ENCODE results near the gene THRB.
"Not testable (repeated sequence)": the region's sequence is repeated elsewhere in the genome, so short reads cannot be mapped to it uniquely, and the experiment has no call there.

THRB gene

GRCh38 chr3:24136624-24137310 lies 357.9 kb downstream of the THRB start:
- no peak for DNase-seq

GRCh38 chr3:24135280-24135679 lies 359.4 kb downstream of the THRB start:
- no peak for DNase-seq

DNA sequence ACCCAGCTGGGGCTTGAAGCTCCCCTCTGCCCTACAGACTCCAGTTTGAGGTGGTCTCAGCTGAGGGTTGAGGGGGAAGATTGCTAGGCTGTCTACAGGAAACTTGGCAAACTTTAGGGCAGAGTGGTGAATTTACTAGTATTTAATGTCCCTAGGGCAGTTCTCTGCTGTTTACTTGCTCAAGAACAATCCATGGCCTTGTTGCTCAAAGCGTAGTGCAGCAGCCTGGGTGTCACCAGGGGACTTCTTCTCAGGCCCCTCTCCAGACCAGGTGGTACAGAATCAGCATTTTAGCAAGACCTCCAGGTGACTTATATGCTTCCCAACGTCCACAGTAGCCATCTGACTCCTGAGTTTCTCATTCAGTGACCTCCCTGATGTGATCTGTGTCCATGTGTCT lies 360.7 kb downstream of the THRB start:
- DNase-seq = no peak

DNA sequence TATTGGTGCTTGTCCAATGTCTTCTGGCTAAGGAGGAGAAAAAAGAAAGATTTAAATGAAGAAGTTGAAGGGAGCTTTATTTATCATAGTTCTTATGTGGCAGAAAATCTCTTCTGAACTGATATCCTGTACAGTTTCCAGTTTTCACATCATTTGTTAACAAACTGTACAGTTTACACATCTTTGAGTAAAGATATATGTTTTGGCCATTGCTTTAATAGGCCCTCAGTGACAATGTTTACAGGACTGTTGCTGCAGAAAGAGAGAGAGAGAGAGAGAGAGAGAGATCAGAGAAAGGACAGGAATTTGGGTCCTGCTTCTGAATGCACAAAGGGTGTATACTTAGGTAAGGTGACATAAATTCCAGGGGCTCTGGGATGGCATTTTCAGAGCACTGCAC lies 361.2 kb downstream of the THRB start:
- DNase-seq = no peak

- no peak for DNase-seq
These were observed 365.1 kb downstream of the THRB start for GRCh38 chr3:24129549-24129948.

- DNase-seq = no peak
These were observed 366.2 kb downstream of the THRB start for GRCh38 chr3:24128199-24129005.

GRCh38 chr3:24123596-24123995 lies 371.1 kb downstream of the THRB start:
- DNase-seq = no peak

GRCh38 chr3:24120434-24120833 lies 374.2 kb downstream of the THRB start:
- DNase-seq = no peak

DNA sequence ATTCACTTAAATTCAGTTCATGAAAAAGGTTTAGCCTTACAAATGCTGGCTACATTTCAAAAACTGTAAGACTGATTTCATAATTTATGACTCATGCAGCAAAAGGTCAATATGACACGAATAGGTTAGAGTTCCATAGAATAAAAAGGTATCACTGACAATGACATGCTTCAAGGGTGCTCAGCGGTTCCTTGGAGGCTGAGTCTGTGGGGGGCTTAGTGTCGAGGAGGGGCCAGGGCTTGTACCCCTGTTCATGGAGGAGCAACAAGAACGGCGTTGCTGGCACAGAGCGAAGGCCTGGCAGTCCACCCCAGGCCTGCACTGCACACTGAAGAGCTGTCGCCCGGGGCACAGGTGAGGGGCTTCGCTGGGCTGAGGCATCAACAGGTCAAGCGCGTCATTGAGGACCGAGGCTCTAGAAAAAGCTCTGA lies 375.3 kb downstream of the THRB start:
- no peak for DNase-seq

- DNase-seq = no peak
These were observed 377.1 kb downstream of the THRB start for GRCh38 chr3:24117508-24117907.

GRCh38 chr3:24111711-24112110 lies 382.9 kb downstream of the THRB start:
- DNase-seq = no peak

- DNase-seq = no peak
These were observed 384.6 kb downstream of the THRB start for GRCh38 chr3:24110051-24110450.

DNA sequence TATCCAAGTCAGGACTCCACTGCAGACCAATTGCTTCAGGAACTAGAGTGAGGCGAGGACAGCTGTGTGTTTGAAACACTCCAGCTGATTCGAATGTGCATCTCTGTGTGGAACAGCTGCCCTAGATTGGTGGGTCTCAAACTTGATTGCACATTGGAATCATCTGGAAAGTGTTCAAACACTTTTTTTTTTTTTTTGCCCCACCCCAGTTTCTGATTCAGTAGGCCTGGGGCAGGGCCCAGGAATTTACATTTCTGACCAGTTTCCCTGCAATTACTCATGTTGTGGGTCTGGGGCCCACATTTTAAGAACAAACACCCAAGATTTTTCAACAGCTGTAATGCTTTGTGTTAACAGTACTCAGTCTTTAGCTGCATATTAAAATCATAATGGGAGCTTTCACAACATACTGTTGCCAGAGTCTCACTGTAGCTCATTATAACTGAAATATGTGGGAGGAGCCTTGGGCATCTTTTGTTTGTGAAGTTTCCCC lies 392.9 kb downstream of the THRB start:
- no peak for DNase-seq

DNA sequence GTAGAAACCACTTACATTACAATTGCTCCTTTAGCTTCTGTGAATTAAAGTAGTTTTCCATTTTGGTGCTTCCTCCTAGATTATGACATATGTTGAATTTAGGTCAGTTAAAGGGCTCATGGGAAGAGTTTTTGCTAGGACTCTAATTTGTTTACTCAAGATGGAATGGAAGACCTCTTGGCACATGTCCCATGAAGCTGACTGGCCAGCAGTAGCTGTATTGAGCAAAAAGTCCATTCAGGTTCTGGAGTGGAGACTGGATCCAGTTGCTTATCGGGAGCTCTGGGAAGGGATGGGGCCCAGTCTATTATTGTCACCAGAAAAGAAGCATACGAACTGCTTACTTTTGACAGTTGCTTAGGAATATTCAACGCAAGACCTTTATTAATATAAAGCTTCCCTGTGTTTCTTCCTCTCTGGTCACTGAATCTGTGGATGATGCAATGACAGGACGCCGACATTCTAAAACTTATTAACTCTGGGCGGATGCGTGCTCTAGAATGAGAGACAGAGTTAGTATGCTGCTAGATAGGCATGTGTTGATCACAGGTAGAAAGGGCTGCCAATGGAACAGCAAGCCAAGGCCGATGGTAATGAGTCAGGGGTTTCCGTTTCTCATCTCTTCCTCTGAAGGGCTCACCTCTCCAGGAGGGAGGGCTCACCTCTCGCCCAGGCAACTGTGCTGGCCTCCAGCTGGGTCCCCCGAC lies 393.8 kb downstream of the THRB start:
- no peak for DNase-seq

DNA sequence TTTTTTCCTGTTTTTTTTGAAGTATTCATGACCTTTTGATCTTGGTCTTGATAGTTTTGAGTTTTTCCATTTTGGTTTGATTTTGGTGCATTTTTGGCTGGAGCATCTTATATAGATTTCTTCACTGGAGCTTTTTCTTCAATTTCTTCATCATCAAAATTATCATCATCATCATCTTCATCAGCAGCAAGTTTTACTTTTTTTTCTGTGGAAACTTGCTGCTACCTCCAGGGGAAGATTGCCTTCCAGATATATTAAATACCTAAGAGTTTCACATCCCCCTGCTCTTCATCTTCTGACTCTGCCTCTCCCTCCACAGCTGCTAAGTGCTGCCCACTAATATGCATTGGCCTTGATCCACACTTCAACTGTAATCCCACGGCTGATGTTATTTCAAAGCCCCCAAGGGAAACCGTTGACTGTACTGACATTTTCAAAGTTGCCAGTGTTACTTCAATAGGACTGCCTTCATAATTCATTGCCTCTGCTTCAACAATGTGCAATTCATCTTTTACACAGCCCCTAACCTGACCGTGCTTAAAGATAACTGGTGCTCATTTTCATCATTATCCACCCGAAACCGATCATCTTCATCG lies 397.9 kb downstream of the THRB start:
- no peak for DNase-seq

DNA sequence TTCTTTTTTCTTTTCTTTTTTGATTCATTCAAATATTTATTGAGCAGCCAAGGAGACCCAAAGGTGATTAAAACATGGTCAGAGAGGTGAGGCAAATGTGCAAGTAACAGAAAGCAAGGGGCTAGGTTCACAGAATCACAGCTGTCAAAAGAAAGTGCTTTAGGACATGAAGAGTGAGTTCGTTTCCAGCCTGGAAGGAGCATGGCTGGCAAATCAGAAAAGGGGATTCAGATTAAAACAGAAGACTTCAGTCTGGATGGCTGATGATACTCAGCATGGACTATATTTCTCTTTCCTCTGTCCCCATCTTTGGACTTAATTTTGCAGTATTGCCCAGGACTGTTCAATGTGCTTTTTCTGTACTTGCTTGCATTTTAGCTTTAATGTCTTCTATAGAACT lies 398.4 kb downstream of the THRB start:
- no peak for DNase-seq

- not testable (repeated sequence) for DNase-seq
These were observed 399.8 kb downstream of the THRB start for GRCh38 chr3:24094818-24095217.

DNA sequence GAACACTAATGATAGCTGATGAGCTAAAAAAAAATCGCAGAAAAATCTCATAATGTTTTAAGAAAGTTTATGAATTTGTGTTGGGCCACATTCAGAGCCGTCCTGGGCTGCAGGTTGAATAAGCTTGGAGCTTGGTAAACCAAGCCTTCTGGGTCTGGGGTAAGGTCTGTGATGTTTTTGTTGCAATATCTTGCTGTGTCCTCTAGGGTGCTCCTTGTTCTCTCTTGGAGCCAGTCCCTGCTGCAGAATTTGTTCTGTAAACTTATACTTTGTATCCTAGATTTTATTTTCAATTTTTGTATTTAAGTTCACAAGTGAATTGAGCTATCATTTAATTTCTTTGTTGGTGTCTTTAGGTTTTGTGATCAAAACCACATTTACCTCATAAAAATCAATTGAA lies 405.9 kb downstream of the THRB start:
- DNase-seq = peak; percentile 31

- no peak for DNase-seq
These were observed 407.2 kb downstream of the THRB start for GRCh38 chr3:24087469-24087868.

GRCh38 chr3:24086617-24087404 lies 407.8 kb downstream of the THRB start:
- DNase-seq = no peak

GRCh38 chr3:24086206-24086605 lies 408.4 kb downstream of the THRB start:
- DNase-seq = no peak

DNA sequence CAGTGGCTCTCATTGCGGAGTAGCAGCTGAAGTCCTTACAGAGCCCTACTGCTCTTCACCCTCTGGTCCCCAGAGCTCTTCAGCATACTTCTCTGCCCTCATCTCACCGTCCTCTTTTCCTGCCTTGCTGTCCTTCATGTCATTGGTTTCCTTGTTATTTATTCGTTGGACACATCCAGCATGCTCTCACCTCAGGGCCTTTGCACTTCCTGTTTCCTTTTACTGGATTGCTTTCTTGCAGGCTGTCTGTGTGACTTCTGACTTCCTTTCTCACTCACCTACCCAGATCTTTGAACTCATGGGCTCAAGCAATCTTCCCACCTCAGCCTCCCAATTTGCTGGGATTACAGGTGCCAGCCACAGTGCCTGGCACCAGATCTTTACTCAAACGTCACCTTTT lies 422.5 kb downstream of the THRB start:
- DNase-seq = no peak

All from hematopoietic multipotent progenitor cell treated with erythropoietin and hydrocortisone succinate and interleukin-3 and kit ligand, for 8 days (in vitro differentiated cells).